ENCODE measurements around the gene SLC44A1. TPM values are rescaled to one million over a fixed set of nuclear protein-coding genes. Genes with fewer than 3 reads are reported as not detected.

SLC44A1 gene
- total and polyA plus RNA-seq, 10 of the 15 experiments (the other 5 are each of a cell fraction or from before 2014, with no cell fraction given): 2.4 to 21.2 (median 12.4) TPM

- ChIA-PET POLR2A (no interaction called here), RAD21 (ENCODE audit: unreplicated experiment) (interaction anchor here (0.8 kb wide), 1 partner anchor 27 kb away, joined by 3 read pairs; no protein-coding TSS in a partner anchor), SMC1A (ENCODE audit: uncharacterized antibody, unreplicated experiment) (interaction anchor here (0.7 to 1.2 kb wide), 2 partner anchors 12 to 19 kb away, joined by 3 read pairs; no protein-coding TSS in a partner anchor), CTCF (interaction anchor here (1.4 kb wide), 1 partner anchor 663 kb away, joined by 4 read pairs; no protein-coding TSS in a partner anchor)
- Histone ChIP-seq H3K9ac (ENCODE audit: control insufficient read depth, insufficient read depth, low read length) (no peak overlapping the region), H3K27me3 (replicated peaks in 1 of 2; ENCODE audit: control insufficient read depth in 2 of 2, insufficient read depth in 2 of 2, low read length in 1 of 2) (no peaks in the 10 kb centered on the region), H2AFZ (ENCODE audit: control insufficient read depth, low read depth, low read length) (no peak overlapping the region), H3K36me3 (ENCODE audit: control insufficient read depth in 2 of 2, insufficient read depth in 2 of 2, low read length in 1 of 2) (no peaks in the 10 kb centered on the region), H3K79me2 (ENCODE audit: control insufficient read depth, insufficient read depth, low read length) (peaks cover 3% of the 10 kb centered on the region), H3K4me1 (ENCODE audit: control insufficient read depth, insufficient read depth, low read length) (no peaks in the 10 kb centered on the region), H3K4me2 (ENCODE audit: control insufficient read depth, insufficient read depth) (no peak overlapping the region), H4K20me1 (ENCODE audit: control insufficient read depth, insufficient read depth) (no peaks in the 10 kb centered on the region), H3K4me3 (no peak overlapping the region), H3K9me3 (replicated peaks; ENCODE audit: control insufficient read depth, insufficient read depth, low read length) (no peaks in the 10 kb centered on the region), H3K27ac (ENCODE audit: control insufficient read depth, insufficient read depth) (no peak overlapping the region)
- no TSS peak for BruUV-seq (replicated peaks)
- DNase-seq (ENCODE audit: low read depth, low spot score) (no peak), ATAC-seq (no peak), FAIRE-seq (no peak)
- intact Hi-C loops (cut with micrococcal nuclease; ENCODE audit: unreplicated experiment): loop anchor here (10.0 kb wide), 1 partner anchor 252 kb away; the partner anchor contains the start of gene TMEM38B
- WGBS (ENCODE audit: insufficient coverage, insufficient replicate concordance, low lambda C conversion rate, missing lambda C conversion rate): 72% methylated on average over 8 of the region's 8 CpGs
- in situ Hi-C loops (cut with MboI): no loop called here
- TF ChIP-seq ZNF384 (IDR thresholded peaks at IDR 0.05; ENCODE audit: borderline replicate concordance, low read depth, low read length) (no peak), CBX5 (IDR thresholded peaks at IDR 0.05; ENCODE audit: low read depth) (no peak), SKIL (IDR thresholded peaks at IDR 0.05; ENCODE audit: low read depth, poor library complexity, severe bottlenecking) (no peak), POU2F2 (IDR thresholded peaks at IDR 0.05; ENCODE audit: borderline replicate concordance, low read depth, low read length) (no peak)
These were observed 198.7 kb downstream of the SLC44A1 start for GRCh38 chr9:105443121-105443520.

Measured in GM12878 (cell line).